GM13977 (cell line): Measurements from ENCODE around the gene RPL18A.

Experiments
- DNase-seq: peaks from one replicate; pipeline ENCODE4 v3.0.0; 2012; ENCODE audit warnings: low spot score
- CTCF ChIP-seq: IDR thresholded peaks from 2 replicates; pipeline ENCODE4 v1.5.1; 2012; ENCODE audit warnings: mild to moderate bottlenecking, control low read depth; ENCODE audit not compliant: insufficient read depth; ENCODE audit errors: extremely low read depth, missing control alignments
- in situ Hi-C: fragments of 300-500 bp; cut with MboI; formaldehyde crosslinking; loops from one replicate; pipeline ENCODE4 v1.12.0; 2022; ENCODE audit warnings: low sequenced_read_pairs, low pct_unique_long_range_greater_than_20kb, mixed read lengths, inconsistent platforms; ENCODE audit not compliant: unreplicated experiment

Gene RPL18A

GRCh38 chr19:17866964-17867486, 7.3 kb downstream of the RPL18A start:
- in situ Hi-C loops, result loop anchor here (5.0 kb wide), 1 partner anchor 65 kb away; the partner anchor contains the start of gene CCDC124
- no peak for TF ChIP-seq CTCF
- DNase-seq, result no peak

GRCh38 chr19:17868669-17869068, 9.0 kb downstream of the RPL18A start:
- DNase-seq, result no peak
- no peak for TF ChIP-seq CTCF
- in situ Hi-C loops, result loop anchor here (5.0 kb wide), 1 partner anchor 64 kb away; the partner anchor contains the start of gene CCDC124

- DNase-seq, result no peak
- in situ Hi-C loops, result loop anchor here (5.0 kb wide), 1 partner anchor 63 kb away; the partner anchor contains the start of gene CCDC124
Observed at GRCh38 chr19:17869114-17869608, 9.5 kb downstream of the RPL18A start.

GRCh38 chr19:17871032-17871877, 11.5 kb downstream of the RPL18A start:
- DNase-seq, result no peak
- in situ Hi-C loops, result no loop called here
- TF ChIP-seq CTCF, result no peak

More at GRCh38 chr19:17869114-17869608, 9.5 kb downstream of the RPL18A start:
- no peak for TF ChIP-seq CTCF

GRCh38 chr19:17871878-17872250, 12.2 kb downstream of the RPL18A start, which contains the start of gene SLC5A5:
SLC5A5 (plus strand) TSS chr19:17871945; CDS start chr19:17872320, 375 bp downstream.
- in situ Hi-C loops, result no loop called here
- no peak for DNase-seq
- no peak for TF ChIP-seq CTCF

- DNase-seq, result no peak
- in situ Hi-C loops, result no loop called here
- TF ChIP-seq CTCF, result no peak
Observed at GRCh38 chr19:17872251-17873001, 12.7 kb downstream of the RPL18A start.
